GM18498 (cell line): ENCODE results near the gene HBEGF.

Source experiments
- ATAC-seq: cut with Tn5 transposase; IDR thresholded peaks from one replicate; pipeline ENCODE4 v1.9.1; 2021; ENCODE audit warnings: mild to moderate bottlenecking, moderate library complexity; ENCODE audit not compliant: unreplicated experiment

Gene HBEGF

GRCh38 chr5:140309706-140310249, 36.6 kb downstream of the HBEGF start:
- no peak for ATAC-seq

DNA sequence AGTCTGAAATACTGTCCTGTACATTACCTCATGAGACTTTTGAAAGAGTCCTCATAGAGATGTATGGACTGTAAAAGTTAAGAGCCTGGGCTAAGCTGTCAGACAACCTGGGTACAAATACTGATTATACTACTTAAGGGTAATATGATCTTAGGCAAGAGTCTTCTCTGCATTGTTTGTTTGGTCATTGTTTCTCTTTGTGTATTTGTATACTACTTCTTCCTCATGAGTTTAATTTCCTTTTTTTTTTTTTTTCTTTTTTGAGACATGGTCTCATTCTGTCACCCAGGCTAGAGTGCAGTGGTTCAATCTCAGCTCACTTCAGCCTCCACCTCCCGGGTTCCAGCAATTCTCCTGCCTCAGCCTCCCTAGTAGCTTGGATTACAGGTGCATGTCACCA, 40.9 kb downstream of the HBEGF start:
- ATAC-seq: no peak

DNA sequence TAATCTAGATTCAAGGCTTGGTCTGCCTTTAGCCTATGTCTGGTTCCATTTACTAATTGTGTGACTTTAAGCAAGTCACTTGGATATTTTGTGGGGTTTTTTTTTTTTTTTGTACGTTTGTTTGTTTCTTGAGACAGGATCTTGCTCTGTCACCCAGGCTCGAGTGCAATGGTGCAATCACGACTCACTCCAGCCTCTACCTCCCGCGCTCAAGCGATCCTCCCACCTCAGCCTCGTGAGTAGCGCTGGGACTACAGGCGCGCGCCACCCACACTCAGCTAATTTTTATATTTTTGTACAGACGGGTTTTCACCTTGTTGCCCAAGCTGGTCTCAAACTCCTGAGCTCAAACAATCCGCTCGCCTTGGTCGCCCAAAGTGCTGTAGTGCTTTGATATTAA, 42.4 kb downstream of the HBEGF start:
- no peak for ATAC-seq

GRCh38 chr5:140302786-140303639, 43.4 kb downstream of the HBEGF start, which contains the start of gene PFDN1:
Gene PFDN1 (minus strand): TSS chr5:140303101. CDS start chr5:140303073, 28 bp downstream.
- peak; percentile 93 for ATAC-seq

GRCh38 chr5:140301136-140301535, 45.3 kb downstream of the HBEGF start:
- no peak for ATAC-seq

DNA sequence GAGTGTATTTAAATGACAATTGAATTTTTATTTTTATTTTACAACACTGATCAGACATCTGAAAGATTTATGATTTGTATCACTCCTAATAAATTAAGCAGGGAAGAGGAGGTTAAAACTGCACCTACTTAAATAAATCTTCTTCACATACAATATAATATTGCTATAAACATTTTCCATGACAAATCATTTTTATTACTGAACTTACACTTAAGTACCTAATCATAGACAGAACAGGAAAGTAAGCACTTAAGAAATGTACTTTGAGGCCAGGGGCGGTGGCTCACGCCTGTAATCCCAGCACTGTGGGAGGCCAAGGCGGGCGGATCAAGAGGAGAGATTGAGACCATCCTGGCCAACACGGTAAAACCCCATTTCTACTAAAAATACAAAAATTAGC, 47.3 kb downstream of the HBEGF start:
- ATAC-seq: no peak

- ATAC-seq: no peak
Observed at GRCh38 chr5:140298183-140298601, 48.2 kb downstream of the HBEGF start.

DNA sequence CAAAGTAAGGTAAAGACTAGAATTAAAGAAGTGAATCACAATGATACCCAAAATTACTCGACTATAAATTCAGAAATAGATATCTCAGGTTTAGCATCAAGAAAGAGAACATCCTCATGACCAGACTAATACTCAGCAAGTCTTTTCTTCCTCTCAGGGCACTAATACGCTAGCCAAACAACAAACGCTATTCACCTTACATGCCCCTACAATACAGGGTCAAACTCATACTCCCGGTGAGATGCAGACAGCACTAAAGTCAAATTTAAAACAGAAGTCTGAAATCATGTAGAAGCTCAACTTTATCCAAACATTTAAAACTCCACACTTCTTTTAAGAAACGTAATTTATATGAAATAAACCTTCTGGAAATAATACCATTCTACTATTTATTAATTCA, 49.1 kb downstream of the HBEGF start:
- no peak for ATAC-seq

GRCh38 chr5:140296289-140296688, 50.1 kb downstream of the HBEGF start:
- ATAC-seq: no peak

- ATAC-seq: no peak
Observed at GRCh38 chr5:140295414-140295813, 51.0 kb downstream of the HBEGF start.

DNA sequence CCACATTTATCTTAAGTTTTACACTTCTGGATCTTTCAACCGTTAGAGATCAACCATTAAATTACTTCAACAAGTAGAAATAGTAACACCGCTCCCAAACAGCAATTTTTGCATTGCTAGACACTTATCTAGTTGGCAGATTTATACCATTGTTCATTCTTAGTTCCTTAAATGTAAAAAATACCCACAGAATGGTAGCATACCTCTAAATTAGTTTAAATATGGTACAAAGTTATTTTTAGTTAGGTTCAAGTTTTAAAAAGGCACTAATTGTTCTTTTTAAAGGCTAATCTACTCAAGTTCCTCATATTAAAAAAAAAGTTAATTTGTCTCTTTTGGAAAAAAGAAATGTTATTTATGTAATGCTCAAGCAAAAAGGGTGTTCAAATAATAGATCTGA, 51.6 kb downstream of the HBEGF start:
- ATAC-seq: no peak

DNA sequence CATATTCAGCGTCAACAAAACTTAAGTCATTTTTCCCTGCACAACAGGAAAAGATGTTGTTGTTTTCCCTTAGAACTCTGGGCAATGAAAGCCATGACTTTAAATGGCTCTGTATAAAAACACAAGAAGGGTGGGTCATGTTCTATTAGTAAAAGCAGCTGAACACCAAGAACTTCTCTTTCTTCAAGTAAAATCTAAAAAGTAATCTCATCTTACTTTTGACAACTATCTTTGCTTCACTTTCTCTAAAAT, 52.6 kb downstream of the HBEGF start:
- ATAC-seq: no peak

DNA sequence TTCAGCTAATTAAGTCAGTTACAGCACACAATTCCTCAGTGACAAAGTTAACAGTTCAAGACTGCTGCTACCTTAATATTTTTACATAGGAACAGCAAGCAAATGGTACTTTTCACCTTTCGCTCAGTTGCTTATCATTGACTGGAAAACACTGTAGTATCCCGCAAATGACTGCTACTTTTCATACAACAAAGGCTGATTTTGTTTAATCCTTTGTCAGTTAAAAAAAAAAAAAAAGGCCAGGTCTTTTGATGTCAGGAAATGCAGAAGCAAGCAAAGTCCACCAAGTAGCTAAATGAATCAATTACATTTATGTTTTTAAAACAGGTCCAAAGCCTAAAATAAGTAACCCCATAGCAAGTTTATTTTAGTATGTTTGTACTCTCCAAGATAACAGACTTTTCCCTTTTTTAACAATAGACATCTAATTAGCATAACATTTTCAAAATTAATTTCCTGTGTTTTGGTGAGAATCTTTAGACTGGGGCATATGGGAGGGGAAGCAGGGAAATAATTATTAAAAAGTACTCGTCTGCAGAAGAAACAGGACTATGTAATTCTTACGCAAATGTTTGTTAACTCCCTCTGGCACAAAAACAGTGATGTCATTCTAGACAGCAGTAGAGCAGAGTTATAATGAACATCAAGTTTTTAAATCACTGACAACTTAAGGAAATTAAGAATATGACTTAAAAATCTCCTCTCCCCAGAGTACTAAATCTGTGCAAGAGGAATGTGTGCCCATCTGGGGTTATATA, 53.1 kb downstream of the HBEGF start:
- ATAC-seq: no peak

GRCh38 chr5:140292212-140293036, 54.0 kb downstream of the HBEGF start:
- no peak for ATAC-seq

- no peak for ATAC-seq
Observed at GRCh38 chr5:140287801-140288521, 58.4 kb downstream of the HBEGF start.

GRCh38 chr5:140286424-140286823, 60.0 kb downstream of the HBEGF start:
- ATAC-seq: no peak

DNA sequence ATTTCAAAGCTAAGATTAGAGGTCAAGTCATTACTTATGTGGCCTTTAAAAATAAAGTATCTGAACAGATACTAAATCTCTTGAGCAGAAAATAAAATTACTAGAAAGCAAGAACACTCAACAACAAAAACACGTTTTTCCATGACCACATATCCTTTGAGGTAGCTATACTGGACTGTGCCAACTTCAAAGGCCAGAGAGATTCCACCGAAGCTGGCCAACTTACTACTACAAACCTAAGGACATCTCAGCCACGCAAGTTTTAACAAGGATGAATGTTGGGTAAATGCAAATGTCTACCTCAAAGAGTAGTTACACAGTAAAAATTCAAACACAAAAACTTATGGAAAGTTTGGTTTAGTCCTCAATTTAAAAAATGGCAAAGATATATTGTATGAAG, 62.4 kb downstream of the HBEGF start:
- no peak for ATAC-seq
